Muscle layer of duodenum (tissue), 2 donors: Measurements from ENCODE around the gene CFAP61.

Experiments used
- H3K27ac ChIP-seq: one replicate; pipeline ENCODE4 v1.7.0; 2013; ENCODE audit warnings: mild to moderate bottlenecking, low read length
- H3K27me3 ChIP-seq: one replicate; pipeline ENCODE4 v1.7.0; 2013; ENCODE audit warnings: low read depth, mild to moderate bottlenecking, control low read depth, low read length
- H3K36me3 ChIP-seq, 2 donors: one replicate each; pipeline ENCODE4 v1.7.0; 2013; ENCODE audit warnings: low read length in 2 of 2, control low read depth in 1 of 2, mild to moderate bottlenecking in 1 of 2; ENCODE audit not compliant: insufficient read depth in 2 of 2, control insufficient read depth in 1 of 2
- H3K4me1 ChIP-seq, 2 donors: one replicate each; pipeline ENCODE4 v1.7.0; 2013; ENCODE audit warnings: low read length in 2 of 2, mild to moderate bottlenecking in 2 of 2, control low read depth in 1 of 2, moderate library complexity in 1 of 2; ENCODE audit not compliant: insufficient read depth in 2 of 2, control insufficient read depth in 1 of 2
- H3K4me3 ChIP-seq, 2 donors: one replicate each; pipeline ENCODE4 v1.7.0; 2013; ENCODE audit warnings: low read length in 2 of 2, low read depth in 1 of 2, mild to moderate bottlenecking in 1 of 2
- H3K9me3 ChIP-seq, 2 donors: one replicate each; pipeline ENCODE4 v1.7.0; 2013; ENCODE audit warnings: low read length in 2 of 2, control low read depth in 1 of 2, mild to moderate bottlenecking in 1 of 2; ENCODE audit not compliant: control insufficient read depth in 1 of 2
- donor health status: healthy.

Gene CFAP61

DNA sequence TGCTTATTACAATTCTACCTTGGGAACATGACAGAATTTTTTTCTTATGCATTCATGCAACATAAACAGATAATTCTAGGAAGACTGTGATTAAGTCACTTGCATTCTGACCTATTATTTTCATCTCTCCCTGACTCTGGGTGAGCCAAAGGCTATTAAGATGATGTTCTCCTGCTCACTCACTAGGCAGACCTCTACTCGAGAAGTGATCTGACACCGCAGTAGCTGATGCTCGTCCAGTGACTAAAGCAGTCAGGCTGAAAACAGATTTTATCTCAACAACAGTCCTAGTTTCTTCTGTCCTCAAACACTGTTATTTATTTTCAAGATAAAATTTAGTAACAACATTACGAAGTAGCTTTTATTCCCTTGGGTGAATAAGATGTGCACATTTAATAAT lies 17.8 kb upstream of the CFAP61 start:
- H3K4me3 ChIP-seq = no peak overlapping the region
- H3K27me3 ChIP-seq = no peaks in the 10 kb centered on the region
- H3K27ac ChIP-seq = no peak overlapping the region
- no peaks in the 10 kb centered on the region for H3K4me1 ChIP-seq
- H3K36me3 ChIP-seq = peaks cover 72 to 87% of the 10 kb centered on the region in 2 donors
- H3K9me3 ChIP-seq = no peaks in the 10 kb centered on the region

DNA sequence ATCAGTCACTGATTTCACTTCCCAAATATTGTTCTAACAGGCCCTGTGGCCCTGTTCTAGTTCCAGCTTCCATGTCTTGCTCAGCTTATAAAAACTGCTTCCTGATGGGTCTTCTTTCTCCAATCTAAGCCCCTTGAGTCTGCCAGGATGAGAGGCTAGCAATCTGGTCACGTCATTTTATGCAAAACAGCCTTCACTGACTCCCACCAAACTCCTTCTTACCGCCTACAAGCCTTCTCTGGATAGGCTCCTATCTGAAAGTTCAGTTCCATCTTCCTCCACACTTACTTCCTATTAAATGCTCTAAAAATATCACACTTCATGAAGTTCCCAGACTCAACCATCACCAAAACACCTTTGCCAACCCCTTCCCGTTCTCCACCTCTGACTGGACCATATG lies 15.6 kb upstream of the CFAP61 start:
- no peaks in the 10 kb centered on the region for H3K9me3 ChIP-seq
- H3K27me3 ChIP-seq = no peaks in the 10 kb centered on the region
- no peak overlapping the region for H3K27ac ChIP-seq
- no peak overlapping the region for H3K4me3 ChIP-seq
- H3K4me1 ChIP-seq = no peaks in the 10 kb centered on the region
- H3K36me3 ChIP-seq = peaks cover 78 to 97% of the 10 kb centered on the region in 2 donors

- no peak overlapping the region for H3K4me3 ChIP-seq
- H3K9me3 ChIP-seq = no peaks in the 10 kb centered on the region
- H3K27ac ChIP-seq = no peak overlapping the region
- H3K36me3 ChIP-seq = peaks cover 82 to 99% of the 10 kb centered on the region in 2 donors
- no peaks in the 10 kb centered on the region for H3K4me1 ChIP-seq
- H3K27me3 ChIP-seq = no peaks in the 10 kb centered on the region
Observed at GRCh38 chr20:20037960-20038359, 14.4 kb upstream of the CFAP61 start.

- no peaks in the 10 kb centered on the region for H3K4me1 ChIP-seq
- no peak overlapping the region for H3K4me3 ChIP-seq
- H3K27ac ChIP-seq = no peak overlapping the region
- no peaks in the 10 kb centered on the region for H3K9me3 ChIP-seq
- no peaks in the 10 kb centered on the region for H3K27me3 ChIP-seq
- peaks cover 87 to 99% of the 10 kb centered on the region in 2 donors for H3K36me3 ChIP-seq
Observed at GRCh38 chr20:20038586-20038985, 13.7 kb upstream of the CFAP61 start.

- no peaks in the 10 kb centered on the region for H3K4me1 ChIP-seq
- H3K27ac ChIP-seq = no peak overlapping the region
- H3K36me3 ChIP-seq = peaks cover 91 to 99% of the 10 kb centered on the region in 2 donors
- H3K27me3 ChIP-seq = no peaks in the 10 kb centered on the region
- no peak overlapping the region for H3K4me3 ChIP-seq
- no peaks in the 10 kb centered on the region for H3K9me3 ChIP-seq
Observed at GRCh38 chr20:20039752-20040387, 12.5 kb upstream of the CFAP61 start.

DNA sequence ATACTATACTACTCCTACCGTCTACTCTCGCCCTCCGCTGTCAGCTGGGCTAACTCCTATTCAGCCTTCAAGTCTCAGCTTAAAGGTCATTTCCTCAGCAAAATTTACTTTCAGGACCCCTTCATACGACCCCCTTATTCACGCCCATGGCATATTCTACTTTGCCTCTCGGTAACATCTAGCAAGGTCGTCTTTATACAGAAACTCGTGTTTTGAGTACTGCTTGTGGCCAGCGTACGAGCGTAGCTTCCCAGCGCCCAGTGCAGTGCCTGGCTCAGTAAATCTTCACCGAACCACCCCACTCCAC lies 612 bp upstream of the CFAP61 start:
- Histone ChIP-seq H3K27ac (peak overlapping the region; percentile 88), H3K27me3 (no peaks in the 10 kb centered on the region), H3K9me3 (no peaks in the 10 kb centered on the region), H3K36me3 (peaks cover 33 to 37% of the 10 kb centered on the region in 2 donors), H3K4me3 (peak overlapping the region; percentile 98 to 100), H3K4me1 (peaks cover 6 to 24% of the 10 kb centered on the region in 2 donors)

- Histone ChIP-seq H3K4me1 (no peaks in the 10 kb centered on the region), H3K36me3 (no peaks in the 10 kb centered on the region), H3K9me3 (no peaks in the 10 kb centered on the region), H3K27me3 (no peaks in the 10 kb centered on the region), H3K27ac (no peak overlapping the region), H3K4me3 (no peak overlapping the region)
Observed at GRCh38 chr20:20060234-20060998, 8.1 kb downstream of the CFAP61 start.

DNA sequence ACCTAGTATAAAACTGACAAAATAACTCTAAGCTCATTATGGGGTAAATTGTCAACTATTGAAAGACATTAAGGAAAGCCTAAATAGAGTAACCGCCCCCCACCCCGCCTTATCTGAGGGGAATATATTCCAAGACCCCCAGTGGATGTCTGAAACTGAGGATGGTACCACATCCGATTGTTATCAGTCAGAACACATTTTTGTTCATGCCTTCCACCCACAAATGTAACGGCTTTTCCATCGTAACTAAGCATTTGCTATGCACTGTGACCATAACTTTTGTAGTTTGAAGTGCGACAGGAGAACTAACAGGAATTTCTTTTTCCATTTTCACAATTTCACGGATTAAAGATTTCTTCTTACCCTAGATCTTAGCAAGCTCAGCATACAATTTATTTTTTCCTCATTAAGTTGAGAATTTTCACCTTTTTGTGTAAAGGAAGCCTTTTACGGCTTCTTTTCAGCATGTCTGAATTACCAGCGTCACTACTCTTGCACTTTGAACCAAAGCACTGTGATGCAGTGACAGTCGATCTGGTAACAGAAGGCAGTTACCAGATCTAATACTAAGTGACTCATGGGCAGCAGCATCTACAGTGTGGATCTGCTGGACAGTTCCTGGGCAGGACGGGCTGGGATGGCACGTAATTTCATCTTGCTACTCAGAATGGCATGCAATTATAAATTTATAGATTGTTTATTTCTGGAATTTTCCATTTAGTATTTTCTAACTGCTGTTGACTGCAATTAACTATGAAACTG lies 11.8 kb downstream of the CFAP61 start:
- Histone ChIP-seq H3K36me3 (no peaks in the 10 kb centered on the region), H3K4me3 (no peak overlapping the region), H3K27ac (no peak overlapping the region), H3K9me3 (no peaks in the 10 kb centered on the region), H3K4me1 (no peaks in the 10 kb centered on the region), H3K27me3 (no peaks in the 10 kb centered on the region)

DNA sequence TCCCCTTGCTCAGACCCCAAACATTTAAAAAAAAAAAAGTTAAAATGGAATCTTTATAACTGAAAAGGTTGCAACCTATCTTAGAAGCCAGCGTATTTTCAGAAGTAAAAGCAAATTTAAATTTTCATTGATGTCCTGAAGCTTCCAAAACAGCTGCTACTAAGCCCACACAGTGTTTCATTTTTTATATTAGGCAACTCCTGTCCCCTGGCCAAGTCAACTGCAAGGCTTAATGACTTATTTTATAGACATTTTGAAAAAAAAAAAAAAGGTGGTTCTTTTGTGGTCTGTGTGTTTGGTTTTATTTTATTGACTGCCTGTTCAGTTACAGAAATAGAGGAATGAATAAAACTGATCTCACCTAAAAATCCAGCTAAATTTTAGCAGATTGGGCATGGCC lies 13.0 kb downstream of the CFAP61 start:
- Histone ChIP-seq H3K36me3 (no peaks in the 10 kb centered on the region), H3K4me3 (no peak overlapping the region), H3K27ac (no peak overlapping the region), H3K4me1 (no peaks in the 10 kb centered on the region), H3K27me3 (no peaks in the 10 kb centered on the region), H3K9me3 (no peaks in the 10 kb centered on the region)

DNA sequence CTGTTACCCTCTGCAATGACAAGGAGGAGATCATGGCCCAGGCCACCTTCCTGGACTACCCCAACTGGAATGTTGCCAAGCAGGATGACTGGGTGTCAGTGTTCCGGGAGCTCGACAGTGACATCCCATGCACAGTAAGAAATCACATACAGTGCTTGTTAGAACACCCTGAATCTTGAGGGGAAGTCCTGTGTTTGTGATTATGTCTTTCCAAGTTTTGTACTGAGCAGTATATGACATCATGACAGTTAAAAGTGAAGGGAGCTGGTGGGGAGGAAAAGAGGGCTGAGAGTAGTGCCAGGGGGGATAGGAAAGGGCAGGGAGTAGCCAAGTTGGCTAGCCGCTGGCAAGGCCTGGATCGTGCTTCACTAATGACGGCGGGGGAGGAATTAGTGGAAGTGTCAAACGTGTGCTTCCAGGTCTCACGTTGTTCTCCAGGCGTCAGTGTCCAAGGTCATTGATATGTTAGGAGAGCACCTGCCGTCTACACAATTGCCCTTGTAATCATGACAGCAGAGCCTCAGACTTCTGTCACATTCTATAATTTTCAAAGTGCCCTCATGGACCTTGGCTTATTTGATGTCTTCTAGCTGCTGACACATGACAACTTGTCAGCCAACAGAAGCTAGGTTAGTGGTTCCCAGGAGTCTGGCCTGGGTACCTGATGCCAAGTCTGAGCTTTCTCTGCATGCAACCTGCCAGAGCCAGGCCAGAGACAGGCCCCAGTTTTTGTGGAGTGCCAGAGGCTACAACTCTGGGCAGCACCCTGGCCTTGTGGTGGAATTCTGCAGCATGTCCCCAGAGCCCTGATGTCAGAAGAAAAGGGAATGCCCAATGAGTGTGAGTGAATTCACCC lies 18.8 kb downstream of the CFAP61 start:
- Histone ChIP-seq H3K27me3 (no peaks in the 10 kb centered on the region), H3K9me3 (no peaks in the 10 kb centered on the region), H3K4me1 (no peaks in the 10 kb centered on the region), H3K36me3 (no peaks in the 10 kb centered on the region), H3K4me3 (no peak overlapping the region), H3K27ac (no peak overlapping the region)
